Fibroblast of gingiva (primary cell): ENCODE data around the gene METAP1.
"Not testable (repeated sequence)": the region's sequence is repeated elsewhere in the genome, so short reads cannot be mapped to it uniquely, and the experiment has no call there.

Source experiments
- DNase-seq: peaks from one replicate; pipeline ENCODE4 v3.0.0-alpha.2; 2011; ENCODE audit warnings: low read depth

The METAP1 gene

GRCh38 chr4:99099814-99100213 lies 104.3 kb downstream of the METAP1 start:
- not testable (repeated sequence) for DNase-seq

DNA sequence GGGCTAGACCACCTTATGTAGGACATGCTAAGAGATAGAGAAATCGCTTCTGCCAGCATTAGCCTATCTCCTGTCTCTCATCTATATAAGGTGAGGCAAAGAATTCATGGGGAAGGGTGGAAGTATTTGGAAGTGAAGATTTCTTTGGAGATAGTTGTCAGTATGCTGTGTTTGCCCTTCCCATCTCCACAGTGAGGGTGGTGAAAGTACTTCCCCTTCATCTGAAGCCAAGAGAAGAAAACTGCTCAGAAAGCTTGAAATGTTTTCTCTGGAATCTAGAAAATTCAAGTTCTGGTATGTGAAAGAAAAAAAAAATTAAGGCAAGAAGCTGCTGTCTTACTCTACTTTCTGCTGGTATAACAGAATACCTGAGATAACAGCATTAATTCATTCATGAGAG lies 105.4 kb downstream of the METAP1 start:
- no peak for DNase-seq

DNA sequence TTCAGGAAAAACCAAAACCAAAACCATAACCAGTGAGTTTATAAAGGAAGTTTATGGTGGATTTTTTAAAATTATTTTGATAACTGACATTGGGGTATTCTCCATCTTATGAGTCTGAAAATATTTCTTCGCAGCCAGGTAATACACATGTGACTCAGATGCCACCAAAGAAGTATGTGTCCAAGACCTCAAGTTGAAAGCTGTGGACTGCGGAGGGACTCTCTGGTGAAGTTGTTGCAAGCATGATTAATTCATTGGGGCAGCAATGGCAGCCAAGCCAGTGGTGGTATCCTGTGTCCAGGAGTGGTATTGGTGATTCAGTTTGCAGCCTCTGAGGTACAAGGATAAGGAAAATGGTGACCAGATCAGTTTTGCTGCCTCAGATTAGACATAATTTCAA lies 107.1 kb downstream of the METAP1 start:
- no peak for DNase-seq

- no peak for DNase-seq
Measured at GRCh38 chr4:99103166-99103565, 107.6 kb downstream of the METAP1 start.

GRCh38 chr4:99104153-99104552 lies 108.6 kb downstream of the METAP1 start:
- DNase-seq: no peak

DNA sequence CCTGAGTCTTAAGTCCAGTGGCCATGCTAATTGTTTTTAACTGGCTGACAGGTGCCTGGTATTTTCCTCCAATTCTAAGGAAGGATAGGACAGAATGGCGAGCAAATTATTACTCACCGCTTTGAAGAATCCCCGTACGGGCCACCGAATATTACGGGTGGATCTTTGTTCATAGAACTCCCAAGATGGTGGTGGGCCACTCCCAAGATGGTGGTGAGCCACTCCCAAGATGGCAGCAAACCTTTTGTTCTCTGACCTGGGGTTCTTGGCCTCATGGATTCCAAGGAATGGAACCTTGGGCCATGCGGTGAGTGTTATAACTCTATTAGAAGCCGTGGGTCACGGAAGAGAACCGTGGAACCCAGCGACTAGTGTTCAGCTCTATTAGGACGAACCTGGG lies 113.8 kb downstream of the METAP1 start:
- DNase-seq: not testable (repeated sequence)
